ENCODE results near the gene KLHL18.

The KLHL18 gene

GRCh38 chr3:47370887-47371697 is 88.3 kb downstream of the KLHL18 start:
- peak; percentile 35 to 54 for DNase-seq
- no peak for TF ChIP-seq GATA1 (IDR thresholded peaks at IDR 0.05; ENCODE audit: low read depth, low read length)
- TF ChIP-seq POLR2A (IDR thresholded peaks at IDR 0.05; ENCODE audit: low read length): no peak

DNA sequence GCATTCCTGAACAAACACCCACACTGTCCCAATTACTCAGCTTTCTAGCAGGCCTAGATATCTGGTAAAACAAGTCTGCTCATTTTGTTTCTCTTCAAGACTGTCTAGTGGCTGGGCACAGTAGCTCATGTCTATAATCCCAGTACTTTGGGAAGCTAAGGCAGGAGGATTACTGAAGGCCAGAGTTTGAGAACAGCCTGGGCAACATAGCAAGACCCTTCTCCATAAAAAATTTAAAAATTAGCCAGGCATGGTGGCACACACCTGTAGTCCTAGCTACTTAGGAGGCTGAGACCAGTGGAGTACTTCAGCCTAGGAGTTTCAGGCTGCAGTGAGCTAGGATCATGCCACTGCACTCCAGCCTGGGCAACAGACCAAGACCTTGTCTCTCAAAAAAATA is 91.8 kb downstream of the KLHL18 start:
- TF ChIP-seq GATA1 (IDR thresholded peaks at IDR 0.05; ENCODE audit: low read depth, low read length): no peak
- no peak for TF ChIP-seq POLR2A (IDR thresholded peaks at IDR 0.05; ENCODE audit: low read length)
- DNase-seq: no peak

GRCh38 chr3:47376393-47376792 is 93.6 kb downstream of the KLHL18 start:
- DNase-seq: no peak
- TF ChIP-seq GATA1 (IDR thresholded peaks at IDR 0.05; ENCODE audit: low read depth, low read length) (no peak), POLR2A (IDR thresholded peaks at IDR 0.05; ENCODE audit: low read length) (no peak)

DNA sequence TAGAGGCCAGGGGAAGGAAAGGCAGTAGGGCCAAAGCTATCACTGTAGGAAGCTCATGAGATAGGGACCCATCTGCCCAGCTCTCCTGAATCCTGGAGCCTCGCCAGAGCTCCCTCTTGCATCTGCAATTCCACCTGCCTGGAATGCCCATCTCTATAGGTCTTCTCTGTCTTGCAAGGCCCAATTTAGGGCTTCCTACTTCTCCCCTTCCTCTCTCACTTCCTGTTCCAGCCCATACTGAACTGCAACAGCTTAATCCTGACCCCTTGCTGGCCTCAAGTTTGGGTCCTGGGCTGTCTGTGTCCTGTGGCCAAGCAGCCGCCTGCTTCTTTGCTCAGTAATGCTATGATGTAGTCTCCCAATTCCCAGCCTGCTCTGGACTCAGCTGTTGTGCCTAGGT is 94.4 kb downstream of the KLHL18 start:
- TF ChIP-seq GATA1 (IDR thresholded peaks at IDR 0.05; ENCODE audit: low read depth, low read length) (no peak), POLR2A (IDR thresholded peaks at IDR 0.05; ENCODE audit: low read length) (no peak)
- DNase-seq: no peak

GRCh38 chr3:47378869-47379268 is 96.1 kb downstream of the KLHL18 start:
- no peak for TF ChIP-seq GATA1 (IDR thresholded peaks at IDR 0.05; ENCODE audit: low read depth, low read length)
- no peak for TF ChIP-seq POLR2A (IDR thresholded peaks at IDR 0.05; ENCODE audit: low read length)
- DNase-seq: no peak

GRCh38 chr3:47379411-47379899 is 96.7 kb downstream of the KLHL18 start:
- no peak for DNase-seq
- TF ChIP-seq GATA1 (IDR thresholded peaks at IDR 0.05; ENCODE audit: low read depth, low read length) (no peak), POLR2A (IDR thresholded peaks at IDR 0.05; ENCODE audit: low read length) (no peak)

- TF ChIP-seq GATA1 (IDR thresholded peaks at IDR 0.05; ENCODE audit: low read depth, low read length): no peak
- no peak for TF ChIP-seq POLR2A (IDR thresholded peaks at IDR 0.05; ENCODE audit: low read length)
- no peak for DNase-seq
Measured at GRCh38 chr3:47380026-47380600, 97.4 kb downstream of the KLHL18 start.

DNA sequence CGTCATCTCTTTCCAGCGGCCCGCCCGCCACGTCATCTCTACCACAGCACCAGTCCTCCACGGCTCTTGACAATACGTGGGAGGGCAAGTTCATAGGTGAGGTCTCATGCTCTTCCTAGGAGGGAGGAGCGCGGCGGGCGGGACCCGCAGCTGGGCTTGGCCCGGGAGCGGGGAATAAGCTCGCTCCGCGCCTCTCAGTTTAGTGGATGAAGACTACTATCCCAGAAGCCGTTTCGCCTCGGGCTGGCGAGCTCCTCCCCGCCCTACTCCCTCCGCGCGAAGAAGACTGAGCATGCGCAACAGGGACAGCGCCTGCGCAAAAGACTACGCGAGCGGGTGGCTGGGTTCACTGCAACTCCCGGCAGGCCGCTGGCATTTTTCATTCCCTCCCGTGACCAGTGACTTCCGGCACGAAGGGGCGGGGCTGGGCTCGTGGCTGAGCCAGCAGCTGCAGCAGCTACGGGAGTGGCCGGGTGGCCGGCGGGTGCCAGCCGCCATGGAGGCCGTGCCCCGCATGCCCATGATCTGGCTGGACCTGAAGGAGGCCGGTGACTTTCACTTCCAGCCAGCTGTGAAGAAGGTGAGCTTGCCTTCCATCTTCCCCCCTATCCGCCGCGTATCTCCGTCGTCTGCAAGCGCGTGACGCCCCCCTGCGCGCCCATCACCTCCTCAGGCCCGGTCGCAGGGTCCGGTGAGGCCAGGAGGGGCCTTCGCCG is 98.0 kb downstream of the KLHL18 start, which contains the start of gene PTPN23:
Gene PTPN23 (plus strand): TSS at position 421 of the 716 bp plus-strand sequence. CDS start 76 bp downstream, at position 497.
- TF ChIP-seq POLR2A (IDR thresholded peaks at IDR 0.05; ENCODE audit: low read length): peak; percentile 96
- no peak for TF ChIP-seq GATA1 (IDR thresholded peaks at IDR 0.05; ENCODE audit: low read depth, low read length)
- peak; percentile 99 for DNase-seq

GRCh38 chr3:47381317-47382157 is 98.8 kb downstream of the KLHL18 start:
- DNase-seq: peak; percentile 91
- TF ChIP-seq POLR2A (IDR thresholded peaks at IDR 0.05; ENCODE audit: low read length) (no peak), GATA1 (IDR thresholded peaks at IDR 0.05; ENCODE audit: low read depth, low read length) (no peak)

DNA sequence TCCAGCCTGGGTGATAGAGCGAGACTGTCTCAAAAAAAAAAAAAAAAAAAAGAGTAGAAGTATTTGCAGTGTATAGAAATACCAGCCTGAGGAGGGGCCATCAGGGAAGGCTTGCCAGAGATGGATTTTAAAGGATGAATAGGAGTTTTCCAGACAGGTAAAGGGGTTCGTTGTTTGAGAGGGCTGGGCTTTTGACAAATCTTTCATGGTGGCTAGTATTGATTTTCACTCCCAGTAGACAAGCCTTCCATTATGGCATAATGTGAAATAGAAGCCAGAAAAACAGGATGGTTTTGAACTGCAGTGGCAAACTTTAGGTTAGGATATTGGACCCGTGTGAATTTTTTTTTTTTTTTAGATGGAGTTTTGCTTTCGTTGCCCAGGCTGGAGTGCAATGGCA is 101.7 kb downstream of the KLHL18 start:
- TF ChIP-seq POLR2A (IDR thresholded peaks at IDR 0.05; ENCODE audit: low read length): no peak
- no peak for TF ChIP-seq GATA1 (IDR thresholded peaks at IDR 0.05; ENCODE audit: low read depth, low read length)
- DNase-seq: no peak

- no peak for DNase-seq
- TF ChIP-seq POLR2A (IDR thresholded peaks at IDR 0.05; ENCODE audit: low read length) (no peak), GATA1 (IDR thresholded peaks at IDR 0.05; ENCODE audit: low read depth, low read length) (no peak)
Measured at GRCh38 chr3:47385007-47385406, 102.3 kb downstream of the KLHL18 start.

- TF ChIP-seq GATA1 (IDR thresholded peaks at IDR 0.05; ENCODE audit: low read depth, low read length): no peak
- DNase-seq: no peak
Measured at GRCh38 chr3:47385796-47386195, 103.1 kb downstream of the KLHL18 start.

DNA sequence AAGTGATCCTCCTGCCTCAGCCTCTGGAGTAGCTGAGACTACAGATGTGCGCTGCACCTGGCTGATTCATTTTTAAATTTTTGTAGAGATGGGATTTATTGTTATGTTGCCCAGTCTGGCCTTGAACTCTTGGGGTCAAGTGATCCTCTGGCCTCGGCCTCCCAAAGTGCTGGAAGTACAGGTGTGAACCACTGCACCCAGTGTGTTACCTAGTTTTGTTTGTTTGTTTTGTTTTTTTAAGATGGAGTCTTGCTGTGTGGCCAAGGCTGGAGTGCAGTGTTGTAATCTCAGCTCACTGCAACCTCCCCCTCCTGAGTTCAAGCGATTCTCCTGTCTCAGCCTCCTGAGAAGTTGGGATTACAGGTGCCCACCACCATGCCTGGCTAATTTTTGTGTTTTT is 110.2 kb downstream of the KLHL18 start:
- no peak for DNase-seq
- TF ChIP-seq GATA1 (IDR thresholded peaks at IDR 0.05; ENCODE audit: low read depth, low read length): no peak
- no peak for TF ChIP-seq POLR2A (IDR thresholded peaks at IDR 0.05; ENCODE audit: low read length)
